Measurements from ENCODE around the gene ITGAD. TPM values are rescaled to one million over a fixed set of nuclear protein-coding genes. Genes with fewer than 3 reads are reported as not detected.
A peak's percentile ranks its signal among the peaks of the same experiment; 100 is the strongest.

Gene ITGAD
- total and polyA plus RNA-seq, 2 of the 13 experiments (the other 11 are each of a cell fraction or from before 2014, with no cell fraction given): not detected

- TF ChIP-seq THRA (CRISPR knock-in tag; IDR thresholded peaks at IDR 0.05; ENCODE audit: borderline replicate concordance) (no peak), IRF1 (CRISPR knock-in tag; IDR thresholded peaks at IDR 0.05; ENCODE audit: low read depth) (no peak), AGO2 (optimal IDR thresholded peaks at IDR 0.05; ENCODE audit: low read depth, low read length) (no peak), ADNP (CRISPR knock-in tag; IDR thresholded peaks at IDR 0.05) (no peak), RFX3 (CRISPR knock-in tag; IDR thresholded peaks at IDR 0.05) (no peak), ETV5 (CRISPR knock-in tag; IDR thresholded peaks at IDR 0.05; ENCODE audit: borderline replicate concordance) (no peak), ZNF513 (CRISPR knock-in tag; conservative IDR thresholded peaks at IDR 0.05) (no peak), TIGD3 (CRISPR knock-in tag; IDR thresholded peaks at IDR 0.05; ENCODE audit: borderline replicate concordance) (no peak), CREB1 (IDR thresholded peaks at IDR 0.05) (peak; percentile 99), CREB1 (CRISPR knock-in tag; IDR thresholded peaks at IDR 0.05) (peak; percentile 73), ZNF431 (CRISPR knock-in tag; IDR thresholded peaks at IDR 0.05; ENCODE audit: borderline replicate concordance, low read depth) (no peak), TBX2 (CRISPR knock-in tag; IDR thresholded peaks at IDR 0.05; ENCODE audit: borderline replicate concordance) (no peak), ZSCAN29 (CRISPR knock-in tag; conservative IDR thresholded peaks at IDR 0.05) (peak; percentile 5; the same call in 1 of the 2 replicates), ATM (IDR thresholded peaks at IDR 0.05; ENCODE audit: borderline replicate concordance) (no peak), GLI4 (CRISPR knock-in tag; IDR thresholded peaks at IDR 0.05; ENCODE audit: borderline replicate concordance) (no peak), ZNF562 (CRISPR knock-in tag; IDR thresholded peaks at IDR 0.05; ENCODE audit: borderline replicate concordance) (no peak), TGIF2 (CRISPR knock-in tag; IDR thresholded peaks at IDR 0.05) (peak; percentile 47; the same call in 1 of the 2 replicates), ZNF777 (CRISPR knock-in tag; IDR thresholded peaks at IDR 0.05) (no peak), BATF2 (CRISPR knock-in tag; IDR thresholded peaks at IDR 0.05) (no peak), DNMT1 (CRISPR knock-in tag; IDR thresholded peaks at IDR 0.05) (no peak), NR2C2 (CRISPR knock-in tag; IDR thresholded peaks at IDR 0.05; ENCODE audit: borderline replicate concordance) (no peak), KDM6A (CRISPR knock-in tag; IDR thresholded peaks at IDR 0.05; ENCODE audit: low read depth) (no peak; the same call in 1 of the 2 replicates), ZNF460 (CRISPR knock-in tag; IDR thresholded peaks at IDR 0.05; ENCODE audit: borderline replicate concordance) (no peak)
These were observed 66.8 kb downstream of the ITGAD start (continued) for GRCh38 chr16:31459687-31460581.

Measured in HepG2 (cell line).